Keratinocyte (primary cell): Measurements from ENCODE around the gene SULT4A1.

ENCODE experiments used
- CTCF ChIP-seq, 3 experiments: IDR thresholded peaks in 1 of 3; conservative IDR thresholded peaks in 1 of 3; optimal IDR thresholded peaks in 1 of 3; 2 replicates in 2 of 3; 3 replicates in 1 of 3; pipeline versions ENCODE3 to v1.5.1; 2011; ENCODE audit warnings: low read length in 3 of 3, mild to moderate bottlenecking in 3 of 3, moderate library complexity in 2 of 3, control low read depth in 1 of 3, inconsistent platforms in 1 of 3; ENCODE audit not compliant: insufficient read depth in 2 of 3; ENCODE audit errors: extremely low read depth in 1 of 3
- EZH2 ChIP-seq: IDR thresholded peaks from one replicate; pipeline ENCODE4 v1.6.1; 2012; ENCODE audit warnings: inconsistent platforms, mild to moderate bottlenecking, low read length, moderate library complexity

DNA sequence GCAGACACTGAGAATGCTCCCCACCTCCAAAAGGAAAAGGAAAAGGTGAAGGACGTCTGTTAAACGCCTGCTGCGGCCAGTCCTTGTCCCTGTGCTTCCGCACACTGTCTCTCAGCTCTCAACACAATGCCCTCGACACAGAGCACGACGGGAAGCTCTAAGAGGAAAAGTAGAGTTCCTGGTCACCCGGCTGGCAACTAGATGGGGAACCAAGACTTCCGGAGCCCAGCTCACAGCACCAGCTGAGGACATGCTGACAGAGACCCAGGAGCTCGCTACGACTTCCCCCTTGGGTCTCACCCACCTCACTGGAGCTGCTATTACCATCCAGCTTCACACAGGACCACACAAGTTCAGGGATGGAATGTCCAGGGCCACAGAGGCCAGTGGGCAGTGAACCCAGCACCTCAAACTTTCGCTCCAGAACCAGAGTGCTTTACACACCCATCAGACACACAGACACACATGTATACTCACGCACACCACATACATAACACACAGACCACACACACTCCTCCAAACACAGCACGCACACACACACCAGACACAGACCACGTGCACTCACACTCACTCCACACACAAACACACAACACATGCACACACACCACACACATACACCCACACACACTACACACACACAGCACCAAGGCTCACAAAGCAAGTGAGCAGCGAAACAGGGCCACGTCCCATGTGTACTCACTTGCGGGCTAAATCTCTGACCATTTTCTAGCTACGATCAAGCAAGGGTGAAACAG, 9.6 kb downstream of the SULT4A1 start:
- no peak for TF ChIP-seq CTCF (optimal IDR thresholded peaks at IDR 0.05 in 1 of 3, IDR thresholded peaks at IDR 0.05 in 1 of 3, conservative IDR thresholded peaks at IDR 0.05 in 1 of 3; ENCODE audit: extremely low read depth in 1 of 3, insufficient read depth in 2 of 3, low read length in 3 of 3)
- no peak for TF ChIP-seq EZH2
